Liver (tissue), 9 donors: ENCODE results near the gene P4HA2. TPM values are rescaled to one million over a fixed set of nuclear protein-coding genes. Genes with fewer than 3 reads are reported as not detected.

Source experiments
- DNase-seq: peaks from one replicate; pipeline ENCODE4 v3.0.0-alpha.2; 2017; ENCODE audit warnings: low spot score
- H3K27ac ChIP-seq, 2 donors: one replicate each; pipeline ENCODE4 v1.7.0; 2013; ENCODE audit warnings: inconsistent platforms in 2 of 2, low read length in 2 of 2, control low read depth in 1 of 2, low read depth in 1 of 2, mild to moderate bottlenecking in 1 of 2
- H3K27me3 ChIP-seq, 4 donors: one replicate each; pipeline versions ENCODE4 v1.6.1 to v1.7.0; 2013; ENCODE audit warnings: low read length in 3 of 4, inconsistent platforms in 1 of 4, mild to moderate bottlenecking in 1 of 4, moderate library complexity in 1 of 4; ENCODE audit not compliant: control insufficient read depth in 4 of 4, insufficient read depth in 4 of 4
- H3K36me3 ChIP-seq, 4 donors: one replicate each; pipeline versions ENCODE4 v1.6.1 to v1.7.0; 2013; ENCODE audit warnings: low read length in 3 of 4, mild to moderate bottlenecking in 3 of 4, low read depth in 1 of 4, moderate library complexity in 1 of 4; ENCODE audit not compliant: control insufficient read depth in 4 of 4, insufficient read depth in 3 of 4
- H3K4me1 ChIP-seq, 4 donors: one replicate each; pipeline versions ENCODE4 v1.6.1 to v1.7.0; 2013; ENCODE audit warnings: low read length in 3 of 4, mild to moderate bottlenecking in 3 of 4, moderate library complexity in 1 of 4; ENCODE audit not compliant: control insufficient read depth in 4 of 4, insufficient read depth in 4 of 4
- H3K4me3 ChIP-seq, 3 donors: one replicate each; pipeline versions ENCODE4 v1.6.1 to v1.7.0; 2013; ENCODE audit warnings: low read length in 3 of 3, control low read depth in 1 of 3, low read depth in 1 of 3, mild to moderate bottlenecking in 1 of 3
- H3K9ac ChIP-seq, 2 donors: one replicate each; pipeline ENCODE4 v1.7.0; 2013; ENCODE audit warnings: low read length in 2 of 2, mild to moderate bottlenecking in 2 of 2, moderate library complexity in 2 of 2, control low read depth in 1 of 2, low read depth in 1 of 2
- H3K9me3 ChIP-seq, 4 donors: one replicate each; pipeline versions ENCODE4 v1.6.1 to v1.7.0; 2013; ENCODE audit warnings: low read length in 3 of 4; ENCODE audit not compliant: control insufficient read depth in 4 of 4
- EGR1 ChIP-seq, 2 donors: IDR thresholded peaks; 2 replicates each; pipeline ENCODE4 v1.6.1; 2016 to 2018; ENCODE audit warnings: antibody characterized with exemption in 2 of 2, low read depth in 2 of 2
- FOXA1 ChIP-seq: IDR thresholded peaks from 2 replicates; pipeline ENCODE4 v1.6.1; 2016; ENCODE audit warnings: antibody characterized with exemption
- FOXA2 ChIP-seq: IDR thresholded peaks from 2 replicates; pipeline ENCODE4 v1.6.1; 2016; ENCODE audit warnings: antibody characterized with exemption
- GABPA ChIP-seq, 2 donors: IDR thresholded peaks in 1 of 2; conservative IDR thresholded peaks in 1 of 2; 2 replicates each; pipeline ENCODE4 v1.6.1; 2016; ENCODE audit warnings: antibody characterized with exemption in 2 of 2, mild to moderate bottlenecking in 1 of 2, moderate library complexity in 1 of 2
- HNF4A ChIP-seq, 2 donors: conservative IDR thresholded peaks; 2 replicates each; pipeline ENCODE4 v1.6.1; 2016; ENCODE audit warnings: antibody characterized with exemption in 2 of 2, mild to moderate bottlenecking in 2 of 2
- HNF4G ChIP-seq: IDR thresholded peaks from 2 replicates; pipeline ENCODE4 v1.6.1; 2016; ENCODE audit warnings: antibody characterized with exemption
- JUND ChIP-seq, 2 donors: IDR thresholded peaks; 2 replicates each; pipeline ENCODE4 v1.6.1; 2016; ENCODE audit warnings: antibody characterized with exemption in 2 of 2
- MAX ChIP-seq: IDR thresholded peaks from 2 replicates; pipeline ENCODE4 v1.6.1; 2016; ENCODE audit warnings: antibody characterized with exemption
- NR2F2 ChIP-seq: IDR thresholded peaks from 2 replicates; pipeline ENCODE4 v1.6.1; 2016; ENCODE audit warnings: antibody characterized with exemption
- RAD21 ChIP-seq, 2 donors: IDR thresholded peaks; 2 replicates each; pipeline ENCODE4 v1.6.1; 2016; ENCODE audit warnings: antibody characterized with exemption in 2 of 2, mild to moderate bottlenecking in 2 of 2
- REST ChIP-seq: IDR thresholded peaks from 2 replicates; pipeline ENCODE4 v1.6.1; 2016; ENCODE audit warnings: antibody characterized with exemption, mild to moderate bottlenecking
- RXRA ChIP-seq, 2 donors: IDR thresholded peaks; 2 replicates each; pipeline ENCODE4 v1.6.1; 2017 to 2018; ENCODE audit warnings: antibody characterized with exemption in 2 of 2, mild to moderate bottlenecking in 1 of 2
- SP1 ChIP-seq: IDR thresholded peaks from 2 replicates; pipeline ENCODE4 v1.6.1; 2018; ENCODE audit warnings: antibody characterized with exemption, mild to moderate bottlenecking
- TAF1 ChIP-seq: conservative IDR thresholded peaks from 2 replicates; pipeline ENCODE4 v1.6.1; 2016; ENCODE audit warnings: antibody characterized with exemption, mild to moderate bottlenecking
- YY1 ChIP-seq: IDR thresholded peaks from 2 replicates; pipeline ENCODE4 v1.6.1; 2016; ENCODE audit warnings: antibody characterized with exemption, mild to moderate bottlenecking
- WGBS: extraction: QIAGEN DNeasy Blood & Tissue Kit; methylation state at CpG from one replicate; pipeline ENCODE4 v1.1.7; 2013; 5-methylcytosine and 5-hydroxymethylcytosine counted together
- polyA plus RNA-seq, 2 donors: library from polyadenylated mRNA; stranded (reverse) in 1 of 2; unstranded in 1 of 2; fragments of 200-250 nt in 1 of 2; fragments of >200 nt in 1 of 2; fragmentation: Nextera tagmentation in 1 of 2; extraction: Ambion mirVana in 1 of 2; gene quantifications; one replicate each; pipeline versions ENCODE4 v1.2.1 to v1.2.3, GENCODE V29; 2013 to 2015
- total RNA-seq, 2 donors: library from RNA; depleted of rRNA; stranded (reverse); fragments of >200 nt; gene quantifications; one replicate each; pipeline ENCODE4 v1.2.3, GENCODE V29; 2014
- TF ChIP-seq, protein P1 (sequence below): fragments of 150-350 bp; IDR thresholded peaks from 2 replicates; pipeline ENCODE4 v1.5.1; 2017; ENCODE audit warnings: improper control_type of control experiment, low read depth, low read length; ENCODE audit not compliant: missing input control
- TF ChIP-seq, protein P2 (sequence below): IDR thresholded peaks from 2 replicates; pipeline ENCODE4 v1.6.1; 2016; ENCODE audit warnings: antibody characterized with exemption
- TF ChIP-seq, protein P3 (sequence below): IDR thresholded peaks from 2 replicates; pipeline ENCODE4 v1.6.1; 2016; ENCODE audit warnings: antibody characterized with exemption
- donor health status: healthy.
- donor health status: healthy.
- donor health status: healthy.
- donor health status: healthy.
- donor health status: healthy.

P4HA2 gene
- total and polyA plus RNA-seq, 4 donors = 4.6 to 7.9 (median 6.1) TPM

GRCh38 chr5:132183723-132184122, 43.9 kb downstream of the P4HA2 start:
- WGBS = 93% methylated on average over 2 of the region's 2 CpGs

GRCh38 chr5:132182359-132183040, 45.2 kb downstream of the P4HA2 start:
- Histone ChIP-seq H3K9ac (no peak overlapping the region), H3K9me3 (no peaks in the 10 kb centered on the region), H3K4me1 (peaks cover 2 to 7% (median 3%) of the 10 kb centered on the region in 4 donors), H3K27me3 (no peaks in the 10 kb centered on the region), H3K4me3 (no peak overlapping the region), H3K36me3 (no peaks in the 10 kb centered on the region), H3K27ac (no peak overlapping the region)
- WGBS = 87% methylated on average over 13 of the region's 13 CpGs
- TF ChIP-seq MAX = no peak
- no peak for TF ChIP-seq FOXA2
- TF ChIP-seq REST = no peak
- TF ChIP-seq RXRA (IDR thresholded peaks at IDR 0.05) = no peak
- no peak for TF ChIP-seq FOXA1
- no peak for TF ChIP-seq YY1
- TF ChIP-seq SP1 = no peak
- TF ChIP-seq, protein P1, sequence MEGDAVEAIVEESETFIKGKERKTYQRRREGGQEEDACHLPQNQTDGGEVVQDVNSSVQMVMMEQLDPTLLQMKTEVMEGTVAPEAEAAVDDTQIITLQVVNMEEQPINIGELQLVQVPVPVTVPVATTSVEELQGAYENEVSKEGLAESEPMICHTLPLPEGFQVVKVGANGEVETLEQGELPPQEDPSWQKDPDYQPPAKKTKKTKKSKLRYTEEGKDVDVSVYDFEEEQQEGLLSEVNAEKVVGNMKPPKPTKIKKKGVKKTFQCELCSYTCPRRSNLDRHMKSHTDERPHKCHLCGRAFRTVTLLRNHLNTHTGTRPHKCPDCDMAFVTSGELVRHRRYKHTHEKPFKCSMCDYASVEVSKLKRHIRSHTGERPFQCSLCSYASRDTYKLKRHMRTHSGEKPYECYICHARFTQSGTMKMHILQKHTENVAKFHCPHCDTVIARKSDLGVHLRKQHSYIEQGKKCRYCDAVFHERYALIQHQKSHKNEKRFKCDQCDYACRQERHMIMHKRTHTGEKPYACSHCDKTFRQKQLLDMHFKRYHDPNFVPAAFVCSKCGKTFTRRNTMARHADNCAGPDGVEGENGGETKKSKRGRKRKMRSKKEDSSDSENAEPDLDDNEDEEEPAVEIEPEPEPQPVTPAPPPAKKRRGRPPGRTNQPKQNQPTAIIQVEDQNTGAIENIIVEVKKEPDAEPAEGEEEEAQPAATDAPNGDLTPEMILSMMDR = no peak
- no peak for TF ChIP-seq JUND (IDR thresholded peaks at IDR 0.05)
- TF ChIP-seq GABPA (IDR thresholded peaks at IDR 0.05 in 1 of 2, conservative IDR thresholded peaks at IDR 0.05 in 1 of 2) = no peak
- TF ChIP-seq NR2F2 = no peak
- no peak for TF ChIP-seq TAF1
- no peak for TF ChIP-seq EGR1 (IDR thresholded peaks at IDR 0.05; ENCODE audit: low read depth in 2 of 2)
- no peak for TF ChIP-seq HNF4A (conservative IDR thresholded peaks at IDR 0.05)
- TF ChIP-seq, protein P2, sequence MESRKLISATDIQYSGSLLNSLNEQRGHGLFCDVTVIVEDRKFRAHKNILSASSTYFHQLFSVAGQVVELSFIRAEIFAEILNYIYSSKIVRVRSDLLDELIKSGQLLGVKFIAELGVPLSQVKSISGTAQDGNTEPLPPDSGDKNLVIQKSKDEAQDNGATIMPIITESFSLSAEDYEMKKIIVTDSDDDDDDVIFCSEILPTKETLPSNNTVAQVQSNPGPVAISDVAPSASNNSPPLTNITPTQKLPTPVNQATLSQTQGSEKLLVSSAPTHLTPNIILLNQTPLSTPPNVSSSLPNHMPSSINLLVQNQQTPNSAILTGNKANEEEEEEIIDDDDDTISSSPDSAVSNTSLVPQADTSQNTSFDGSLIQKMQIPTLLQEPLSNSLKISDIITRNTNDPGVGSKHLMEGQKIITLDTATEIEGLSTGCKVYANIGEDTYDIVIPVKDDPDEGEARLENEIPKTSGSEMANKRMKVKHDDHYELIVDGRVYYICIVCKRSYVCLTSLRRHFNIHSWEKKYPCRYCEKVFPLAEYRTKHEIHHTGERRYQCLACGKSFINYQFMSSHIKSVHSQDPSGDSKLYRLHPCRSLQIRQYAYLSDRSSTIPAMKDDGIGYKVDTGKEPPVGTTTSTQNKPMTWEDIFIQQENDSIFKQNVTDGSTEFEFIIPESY = no peak
- no peak for TF ChIP-seq RAD21 (IDR thresholded peaks at IDR 0.05)
- TF ChIP-seq HNF4G = no peak
- DNase-seq = no peak

More at GRCh38 chr5:132183723-132184122, 43.9 kb downstream of the P4HA2 start:
- Histone ChIP-seq H3K9me3 (no peaks in the 10 kb centered on the region), H3K27ac (no peak overlapping the region), H3K36me3 (no peaks in the 10 kb centered on the region), H3K4me1 (peaks cover 2 to 7% (median 3%) of the 10 kb centered on the region in 4 donors), H3K9ac (no peak overlapping the region), H3K4me3 (no peak overlapping the region), H3K27me3 (no peaks in the 10 kb centered on the region)
- no peak for DNase-seq
- TF ChIP-seq, protein P3, sequence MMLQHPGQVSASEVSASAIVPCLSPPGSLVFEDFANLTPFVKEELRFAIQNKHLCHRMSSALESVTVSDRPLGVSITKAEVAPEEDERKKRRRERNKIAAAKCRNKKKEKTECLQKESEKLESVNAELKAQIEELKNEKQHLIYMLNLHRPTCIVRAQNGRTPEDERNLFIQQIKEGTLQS = no peak
- TF ChIP-seq EGR1 (IDR thresholded peaks at IDR 0.05; ENCODE audit: low read depth in 2 of 2) = no peak
- TF ChIP-seq, protein P1 = no peak
